Heart left ventricle (tissue), 16 donors: ENCODE measurements around the gene ZCCHC7. TPM values are rescaled to one million over a fixed set of nuclear protein-coding genes. Genes with fewer than 3 reads are reported as not detected.

Source experiments
- ATAC-seq, 4 donors: fragments of 200-7000 bp; cut with Tn5 transposase; one replicate each; pipeline ENCODE4 v1.9.1; 2020 to 2022; ENCODE audit warnings: moderate library complexity in 4 of 4, mild to moderate bottlenecking in 3 of 4, moderate number of reproducible peaks in 1 of 4
- DNase-seq, 5 donors: peaks; one replicate each; pipeline ENCODE4 v3.0.0-alpha.2; 2020
- H3K27ac ChIP-seq, 12 donors: fragments of 200-600 bp; sonication (generic) in 4 of 12; one replicate each; pipeline versions ENCODE4 v1.5.0 to v1.8.0; 2016 to 2022; ENCODE audit warnings: mild to moderate bottlenecking in 2 of 12
- H3K27me3 ChIP-seq, 9 donors: fragments of 200-600 bp; sonication (generic) in 2 of 9; one replicate each; pipeline versions ENCODE4 v1.5.1 to v1.8.0; 2016 to 2022; ENCODE audit warnings: mild to moderate bottlenecking in 3 of 9
- H3K36me3 ChIP-seq, 9 donors: fragments of 200-600 bp; sonication (generic) in 2 of 9; one replicate each; pipeline versions ENCODE4 v1.5.0 to v1.8.0; 2018 to 2022; ENCODE audit warnings: mild to moderate bottlenecking in 2 of 9
- H3K4me1 ChIP-seq, 12 donors: fragments of 200-600 bp; sonication (generic) in 4 of 12; one replicate each; pipeline versions ENCODE4 v1.5.0 to v1.8.0; 2016 to 2022; ENCODE audit warnings: mild to moderate bottlenecking in 3 of 12
- H3K4me3 ChIP-seq, 12 donors: fragments of 200-600 bp; sonication (generic) in 4 of 12; one replicate each; pipeline versions ENCODE4 v1.5.0 to v1.8.0; 2017 to 2022; ENCODE audit warnings: mild to moderate bottlenecking in 9 of 12, moderate library complexity in 4 of 12
- H3K9me3 ChIP-seq, 12 donors: fragments of 200-600 bp; sonication (generic) in 4 of 12; one replicate each; pipeline versions ENCODE4 v1.5.0 to v1.8.0; 2016 to 2022; ENCODE audit warnings: mild to moderate bottlenecking in 1 of 12
- CTCF ChIP-seq, 12 donors: fragments of 200-600 bp; sonication (generic) in 4 of 12; IDR thresholded peaks; one replicate each; pipeline versions ENCODE4 v1.5.0 to v1.8.0; 2018 to 2022; ENCODE audit warnings: antibody characterized with exemption in 12 of 12, mild to moderate bottlenecking in 5 of 12
- POLR2A ChIP-seq, 2 donors: fragments of 450-650 bp; IDR thresholded peaks; one replicate each; pipeline ENCODE4 v1.6.1; 2017; ENCODE audit warnings: antibody characterized with exemption in 2 of 2, mild to moderate bottlenecking in 2 of 2, moderate library complexity in 2 of 2
- WGBS, 4 donors: extraction: QIAGEN DNeasy Blood & Tissue Kit in 2 of 4; methylation state at CpG; one replicate each; pipeline versions ENCODE4 v1.1.5 to v1.1.7; 2013 to 2018; 5-methylcytosine and 5-hydroxymethylcytosine counted together
- intact Hi-C, 10 donors: fragments of 100-400 bp; cut with DNase I; formaldehyde crosslinking; loops; one replicate each; pipeline versions ENCODE4 v1.11.1 to v1.14.2; 2022
- polyA plus RNA-seq, 2 donors: library from polyadenylated mRNA; stranded (reverse); fragments of 200-250 nt; gene quantifications; one replicate each; pipeline ENCODE4 v1.2.3, GENCODE V29; 2013
- total RNA-seq, 9 donors: library from RNA; depleted of rRNA in 2 of 9; stranded (reverse); fragments of >200 nt in 2 of 9; fragmentation: NEBNext Ultra II Directional in 3 of 9; extraction: Animal tissue kit (Norgen Biotek cat#: 25700) in 3 of 9; gene quantifications; one replicate each; pipeline versions ENCODE4 v1.1.0 to v1.2.4, GENCODE V29; 2016 to 2023
- donor health status: ischemic (EF 13 %, LVEDD 7.1; RV severe dilation, severe dysfunction).
- donor health status: healthy with polysubstance abuse.
- donor health status: DM: no; HTN: yes; CAD: no.
- donor health status: DM: no; HTN: no; CAD: no.
- donor health status: ischemic (EF 25% LVEDD 6.9; RV normal size, moderate dysfunction).
- donor health status: ischemic (EF 25% LVEDD 5.7; RV mildly dilated, moderate dysfunction).
- donor health status: healthy.
- donor health status: DM: yes; HTN: yes; CAD: no.
- donor health status: ischemic (EF 35%, LVEDD 5.7; RV mildly dilated, moderate dysfunction).
- donor health status: nonischemic (EF 11% LVEDD 7.7; RV severe dilation, severe dysfunction).
- donor health status: DM: yes; HTN: yes; CAD: no.
- donor health status: PGD.
- donor health status: ischemic (EF 29% LVEDD 5.4; RV normal size, mild dysfunction).
- donor health status: nonischemic (EF 23%, LVEDD 6.1; RV moderate dilation, normal function).

ZCCHC7 gene
- total and polyA plus RNA-seq, 11 donors = 3.5 to 14.8 (median 8.4) TPM

- H3K4me3 ChIP-seq = no peak overlapping the region
- intact Hi-C loops = loop anchor here in 2 of 10 donors (10.0 kb wide), 1 partner anchor 377 kb away; no protein-coding TSS in a partner anchor
- no peak for ATAC-seq
These were observed 131.1 kb downstream of the ZCCHC7 start for GRCh38 chr9:37251452-37251851.

GRCh38 chr9:37253377-37253937 lies 133.1 kb downstream of the ZCCHC7 start:
- DNase-seq (no peak), ATAC-seq (no peak)
- Histone ChIP-seq H3K4me1 (peaks cover 0 to 3% (median 0%) of the 10 kb centered on the region in 12 donors), H3K36me3 (peaks cover 0 to 6% (median 0%) of the 10 kb centered on the region in 9 donors), H3K27ac (no peak overlapping the region), H3K27me3 (no peaks in the 10 kb centered on the region), H3K4me3 (no peak overlapping the region), H3K9me3 (no peaks in the 10 kb centered on the region)
- intact Hi-C loops = loop anchor here in 2 of 10 donors (10.0 kb wide), 1 partner anchor 379 kb away; no protein-coding TSS in a partner anchor
- no peak for TF ChIP-seq POLR2A (IDR thresholded peaks at IDR 0.05)
- no peak for TF ChIP-seq CTCF (IDR thresholded peaks at IDR 0.05)
- WGBS, 4 donors = 83 to 90% (median 84%) methylated on average over 4 of the region's 4 CpGs

More at GRCh38 chr9:37251452-37251851, 131.1 kb downstream of the ZCCHC7 start:
- peaks cover 0 to 5% (median 0%) of the 10 kb centered on the region in 12 donors for H3K4me1 ChIP-seq
- no peak for DNase-seq
- H3K27ac ChIP-seq = no peak overlapping the region
- peaks cover 0 to 6% (median 0%) of the 10 kb centered on the region in 9 donors for H3K36me3 ChIP-seq
- no peaks in the 10 kb centered on the region for H3K9me3 ChIP-seq
- WGBS, 4 donors = 87 to 91% (median 88%) methylated on average over 6 of the region's 6 CpGs
- no peaks in the 10 kb centered on the region for H3K27me3 ChIP-seq
- TF ChIP-seq CTCF (IDR thresholded peaks at IDR 0.05) (no peak), POLR2A (IDR thresholded peaks at IDR 0.05) (no peak)

- no peak for ATAC-seq
- Histone ChIP-seq H3K27me3 (no peaks in the 10 kb centered on the region), H3K27ac (no peak overlapping the region), H3K36me3 (no peaks in the 10 kb centered on the region), H3K4me1 (no peaks in the 10 kb centered on the region), H3K9me3 (no peaks in the 10 kb centered on the region), H3K4me3 (no peak overlapping the region)
- DNase-seq = no peak
- WGBS, 4 donors = 92 to 99% (median 97%) methylated on average over 2 of the region's 2 CpGs
- TF ChIP-seq CTCF (IDR thresholded peaks at IDR 0.05) (no peak), POLR2A (IDR thresholded peaks at IDR 0.05) (no peak)
- intact Hi-C loops = loop anchor here in 2 of 10 donors (10.0 kb wide), 1 partner anchor 380 kb away; no protein-coding TSS in a partner anchor
These were observed 134.8 kb downstream of the ZCCHC7 start for GRCh38 chr9:37255187-37255586.

- ATAC-seq (no peak), DNase-seq (no peak)
- Histone ChIP-seq H3K36me3 (no peaks in the 10 kb centered on the region), H3K4me1 (no peaks in the 10 kb centered on the region), H3K9me3 (no peaks in the 10 kb centered on the region), H3K27ac (no peak overlapping the region), H3K27me3 (no peaks in the 10 kb centered on the region), H3K4me3 (no peak overlapping the region)
- TF ChIP-seq POLR2A (IDR thresholded peaks at IDR 0.05) = no peak
- intact Hi-C loops = loop anchor here in 2 of 10 donors (10.0 kb wide), 1 partner anchor 381 kb away; no protein-coding TSS in a partner anchor
- 79 to 94% (median 81%) methylated on average over 4 of the region's 4 CpGs for WGBS, 4 donors
These were observed 135.8 kb downstream of the ZCCHC7 start for GRCh38 chr9:37255944-37256862.
